PC-9 (cell line): Measurements from ENCODE around the gene MXRA8.

Source experiments
- EZH2 ChIP-seq: fragments of 200-600 bp; sonication (generic); IDR thresholded peaks from 2 replicates; pipeline ENCODE4 v1.8.0; 2017; ENCODE audit warnings: antibody characterized with exemption, low read depth
- TF ChIP-seq, protein P1 (sequence below): fragments of 200-600 bp; sonication (generic); conservative IDR thresholded peaks from 2 replicates; pipeline ENCODE4 v1.6.1; 2017; ENCODE audit warnings: mixed run types, antibody characterized with exemption, mild to moderate bottlenecking, moderate library complexity

- TF ChIP-seq, protein P1, sequence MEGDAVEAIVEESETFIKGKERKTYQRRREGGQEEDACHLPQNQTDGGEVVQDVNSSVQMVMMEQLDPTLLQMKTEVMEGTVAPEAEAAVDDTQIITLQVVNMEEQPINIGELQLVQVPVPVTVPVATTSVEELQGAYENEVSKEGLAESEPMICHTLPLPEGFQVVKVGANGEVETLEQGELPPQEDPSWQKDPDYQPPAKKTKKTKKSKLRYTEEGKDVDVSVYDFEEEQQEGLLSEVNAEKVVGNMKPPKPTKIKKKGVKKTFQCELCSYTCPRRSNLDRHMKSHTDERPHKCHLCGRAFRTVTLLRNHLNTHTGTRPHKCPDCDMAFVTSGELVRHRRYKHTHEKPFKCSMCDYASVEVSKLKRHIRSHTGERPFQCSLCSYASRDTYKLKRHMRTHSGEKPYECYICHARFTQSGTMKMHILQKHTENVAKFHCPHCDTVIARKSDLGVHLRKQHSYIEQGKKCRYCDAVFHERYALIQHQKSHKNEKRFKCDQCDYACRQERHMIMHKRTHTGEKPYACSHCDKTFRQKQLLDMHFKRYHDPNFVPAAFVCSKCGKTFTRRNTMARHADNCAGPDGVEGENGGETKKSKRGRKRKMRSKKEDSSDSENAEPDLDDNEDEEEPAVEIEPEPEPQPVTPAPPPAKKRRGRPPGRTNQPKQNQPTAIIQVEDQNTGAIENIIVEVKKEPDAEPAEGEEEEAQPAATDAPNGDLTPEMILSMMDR = no peak
- no peak for TF ChIP-seq EZH2
Observed at GRCh38 chr1:1311107-1312104, 46.9 kb downstream of the MXRA8 start.
